Stimulated activated CD8-positive, alpha-beta memory T cell treated with anti-CD3 and anti-CD28 coated beads, Interleukin-15, amount 100 ng/mL, for 24 hours (primary cell): Measurements from ENCODE around the gene POLR1E.

ENCODE experiments used
- DNase-seq: peaks from one replicate; pipeline ENCODE4 v3.0.0-alpha.2; 2020; ENCODE audit warnings: low read depth

POLR1E gene

DNA sequence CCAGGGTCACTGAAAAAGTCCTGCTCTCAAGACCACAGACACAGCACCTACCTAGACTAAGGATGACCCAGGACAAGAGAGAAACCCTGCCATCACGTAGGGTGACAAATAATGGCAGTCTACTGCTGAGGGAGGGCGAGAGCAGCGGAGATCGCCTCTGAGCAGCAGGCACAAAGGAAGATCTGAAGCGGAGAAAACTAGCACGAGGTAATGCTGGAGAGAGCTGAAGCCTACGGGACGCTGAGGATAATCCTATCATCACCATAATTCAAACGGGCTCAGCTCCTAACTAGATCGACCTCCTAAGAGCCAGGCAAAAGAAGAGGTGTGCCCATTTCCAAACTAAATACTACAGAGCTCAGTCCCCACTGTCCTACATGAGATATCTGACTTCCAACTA lies 49.2 kb downstream of the POLR1E start:
- DNase-seq = no peak

GRCh38 chr9:37538099-37538498 lies 52.4 kb downstream of the POLR1E start:
- no peak for DNase-seq

GRCh38 chr9:37539634-37540033 lies 53.9 kb downstream of the POLR1E start:
- no peak for DNase-seq

- no peak for DNase-seq
Measured at GRCh38 chr9:37540634-37541033, 54.9 kb downstream of the POLR1E start.

DNA sequence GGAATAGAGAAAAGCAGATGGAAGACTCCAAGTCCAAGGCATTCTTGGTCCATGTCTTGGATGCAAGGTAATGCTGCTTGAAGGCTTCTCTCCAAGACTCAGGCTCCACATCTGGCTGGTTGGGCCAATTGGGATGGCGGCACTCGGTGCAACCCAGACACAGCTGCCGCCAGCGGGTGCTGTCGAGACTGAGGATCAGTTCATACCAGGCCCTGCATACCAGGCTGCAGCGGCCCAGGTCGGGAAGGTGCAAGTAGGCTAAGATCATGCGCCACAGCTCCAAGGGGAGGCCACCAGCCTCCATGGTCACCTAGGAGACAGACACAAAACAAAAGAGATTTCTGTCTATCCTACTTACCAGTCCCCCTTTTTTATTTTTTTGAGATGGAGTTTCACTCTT lies 55.7 kb downstream of the POLR1E start:
- no peak for DNase-seq

DNA sequence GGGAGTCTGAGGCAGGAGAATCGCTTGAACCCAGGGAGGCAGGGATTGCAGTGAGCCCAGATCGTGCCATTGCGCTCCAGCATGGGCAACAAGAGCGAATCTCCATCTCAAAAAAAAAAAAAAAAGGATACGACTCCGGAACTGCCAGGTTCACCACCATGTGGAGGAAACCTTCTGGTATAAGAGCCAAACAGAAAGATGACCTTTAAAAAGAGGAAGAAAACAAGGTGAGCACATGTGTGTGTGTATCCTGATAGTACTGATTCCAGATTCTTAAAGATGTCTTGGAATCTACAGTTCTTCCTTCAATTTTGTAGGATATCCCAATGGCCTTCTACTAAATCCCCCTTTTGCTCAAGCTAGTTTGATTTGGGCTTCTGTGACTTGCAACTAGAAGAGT lies 56.7 kb downstream of the POLR1E start:
- no peak for DNase-seq

DNA sequence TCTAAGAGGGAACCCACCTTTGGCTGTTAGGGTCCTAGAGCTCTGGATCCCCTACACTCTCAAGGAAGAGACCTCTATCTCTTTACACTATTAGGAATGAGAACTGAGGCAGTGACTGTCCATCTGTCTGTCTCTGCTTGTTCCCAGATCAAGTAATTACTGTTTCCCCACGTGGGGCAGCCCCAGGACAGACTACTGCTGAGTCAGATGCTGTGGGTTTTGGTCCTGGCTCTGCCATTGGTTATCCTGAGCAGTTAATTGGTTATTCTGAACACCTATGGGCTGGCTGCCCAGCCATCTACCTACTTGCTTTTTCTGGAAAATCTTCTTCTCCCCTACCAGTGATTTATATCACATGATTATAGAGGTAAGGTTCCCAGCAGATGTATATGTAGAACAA lies 57.1 kb downstream of the POLR1E start:
- DNase-seq = no peak

DNA sequence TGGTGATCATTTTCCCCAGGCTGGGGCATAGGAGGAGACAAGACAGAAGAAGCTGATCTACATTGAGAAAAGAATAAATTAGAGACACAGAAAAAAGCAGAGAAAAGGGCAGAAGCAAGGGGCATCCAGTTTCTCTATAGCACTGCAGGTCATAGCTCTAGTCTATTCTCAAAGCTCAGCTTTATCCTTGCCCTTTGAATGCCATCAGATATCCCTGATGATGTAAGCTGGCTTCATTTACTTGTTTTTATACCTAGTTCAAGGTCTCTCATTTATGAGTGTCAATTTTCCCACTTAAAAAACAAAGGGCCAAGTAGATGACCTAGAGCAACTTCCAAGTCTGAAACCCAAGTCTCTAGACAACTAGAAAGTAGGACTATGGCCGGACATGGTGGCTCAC lies 57.7 kb downstream of the POLR1E start:
- no peak for DNase-seq

GRCh38 chr9:37547328-37547878 lies 61.7 kb downstream of the POLR1E start:
- no peak for DNase-seq

DNA sequence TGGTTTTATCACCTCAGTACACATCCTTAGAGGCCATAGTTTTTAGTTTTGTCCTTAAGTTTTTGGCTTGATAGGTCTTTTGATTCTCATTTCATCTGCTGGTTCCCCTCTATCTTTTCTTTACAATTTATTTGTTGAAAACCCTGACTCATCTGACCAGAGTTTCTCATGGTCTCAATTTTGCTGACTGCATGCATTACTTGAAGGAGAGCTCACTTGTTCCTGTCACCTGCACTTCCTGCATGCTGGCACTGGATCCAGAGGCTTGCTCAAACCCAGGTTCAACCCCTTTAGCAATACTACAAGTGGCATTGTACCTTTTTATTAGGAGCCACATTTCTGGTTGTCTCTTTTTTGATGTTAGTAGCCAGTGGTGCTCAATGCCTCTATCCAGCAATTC lies 63.8 kb downstream of the POLR1E start:
- no peak for DNase-seq

GRCh38 chr9:37550781-37551180 lies 65.0 kb downstream of the POLR1E start:
- DNase-seq = no peak

DNA sequence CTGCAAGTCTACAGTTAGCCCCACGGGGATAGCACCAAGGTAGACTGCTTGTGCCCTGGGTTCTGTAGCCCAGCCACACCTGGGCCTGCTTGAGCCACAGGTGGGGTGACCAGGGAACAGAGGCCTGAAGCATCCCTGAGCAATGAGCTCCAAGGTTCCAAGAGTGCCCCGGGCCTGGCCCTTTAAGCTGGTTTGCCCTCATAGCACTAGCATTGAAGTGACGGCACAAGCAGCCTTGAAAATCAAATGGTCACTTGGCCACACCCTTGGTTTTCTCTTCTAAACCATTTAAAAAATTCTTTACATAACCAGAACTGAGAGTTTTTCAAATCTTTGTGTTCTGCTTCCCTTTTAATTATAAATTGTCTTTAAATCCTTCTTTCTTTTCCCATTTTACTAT lies 65.7 kb downstream of the POLR1E start:
- DNase-seq = no peak

GRCh38 chr9:37551888-37552287 lies 66.1 kb downstream of the POLR1E start:
- DNase-seq = no peak
